H9 (cell line): ENCODE results near the gene FAM161A. TPM values are rescaled to one million over a fixed set of nuclear protein-coding genes. Genes with fewer than 3 reads are reported as not detected.

ENCODE experiments used
- DNase-seq: peaks from one replicate; pipeline ENCODE4 v3.0.0-alpha.2; 2017
- H2AFZ ChIP-seq: one replicate; pipeline ENCODE4 v1.6.1; 2013; ENCODE audit warnings: mild to moderate bottlenecking, low read length, control low read depth, moderate library complexity
- H2AK5ac ChIP-seq: 2 replicates; pipeline ENCODE4 v1.6.1; 2013; ENCODE audit warnings: low read length, control low read depth, mixed read lengths; ENCODE audit not compliant: insufficient read length
- H2BK120ac ChIP-seq: one replicate; pipeline ENCODE4 v1.6.1; 2013; ENCODE audit warnings: low read depth, mild to moderate bottlenecking, low read length, control low read depth, inconsistent platforms; ENCODE audit not compliant: poor library complexity, severe bottlenecking
- H2BK12ac ChIP-seq: 2 replicates; pipeline ENCODE4 v1.6.1; 2013; ENCODE audit warnings: low read length, control low read depth, mixed read lengths, low read depth; ENCODE audit not compliant: insufficient read length
- H2BK15ac ChIP-seq: 2 replicates; pipeline ENCODE4 v1.6.1; 2013; ENCODE audit warnings: low read depth, low read length, control low read depth
- H2BK20ac ChIP-seq: one replicate; pipeline ENCODE4 v1.6.1; 2013; ENCODE audit warnings: low read depth, mild to moderate bottlenecking, low read length, control low read depth, inconsistent platforms; ENCODE audit not compliant: poor library complexity, severe bottlenecking
- H2BK5ac ChIP-seq: 2 replicates; pipeline ENCODE4 v1.6.1; 2013; ENCODE audit warnings: low read length, control low read depth, mixed read lengths; ENCODE audit not compliant: insufficient read length
- H3K14ac ChIP-seq: 2 replicates; pipeline ENCODE4 v1.6.1; 2013; ENCODE audit warnings: low read length, control low read depth; ENCODE audit not compliant: insufficient read depth
- H3K18ac ChIP-seq: 2 replicates; pipeline ENCODE4 v1.6.1; 2013; ENCODE audit warnings: low read depth, mild to moderate bottlenecking, mixed read lengths, low read length, control low read depth; ENCODE audit not compliant: insufficient read length
- H3K23ac ChIP-seq: 2 replicates; pipeline ENCODE4 v1.6.1; 2013; ENCODE audit warnings: low read length, control low read depth, mixed read lengths, low read depth; ENCODE audit not compliant: insufficient read length
- H3K23me2 ChIP-seq: 2 replicates; pipeline ENCODE4 v1.6.1; 2013; ENCODE audit warnings: low read depth, mild to moderate bottlenecking, mixed read lengths, low read length, control low read depth; ENCODE audit not compliant: insufficient read length, poor library complexity, severe bottlenecking
- H3K27ac ChIP-seq: 2 replicates; pipeline ENCODE4 v1.5.1; 2013; ENCODE audit warnings: low read length, control low read depth, mixed read lengths, low read depth; ENCODE audit not compliant: insufficient read length
- H3K27me3 ChIP-seq: 2 replicates; pipeline ENCODE4 v1.6.1; 2013; ENCODE audit warnings: low read length, control low read depth, inconsistent platforms; ENCODE audit not compliant: insufficient read depth
- H3K4ac ChIP-seq: 2 replicates; pipeline ENCODE4 v1.6.1; 2013; ENCODE audit warnings: low read depth, mild to moderate bottlenecking, control low read depth, inconsistent platforms, low read length, moderate library complexity
- H3K4me1 ChIP-seq: 2 replicates; pipeline ENCODE4 v1.6.1; 2013; ENCODE audit warnings: low read length, control low read depth, inconsistent platforms; ENCODE audit not compliant: insufficient read depth
- H3K4me2 ChIP-seq: 2 replicates; pipeline ENCODE4 v1.6.1; 2013; ENCODE audit warnings: low read length, control low read depth, mixed read lengths; ENCODE audit not compliant: insufficient read length, insufficient read depth
- H3K56ac ChIP-seq: 2 replicates; pipeline ENCODE4 v1.6.1; 2013; ENCODE audit warnings: low read depth, mild to moderate bottlenecking, mixed read lengths, low read length, control low read depth; ENCODE audit not compliant: insufficient read length
- H3K79me1 ChIP-seq: 2 replicates; pipeline ENCODE4 v1.6.1; 2013; ENCODE audit warnings: low read depth, mild to moderate bottlenecking, moderate library complexity, low read length, control low read depth, inconsistent platforms; ENCODE audit not compliant: insufficient read depth, poor library complexity, severe bottlenecking
- H3K79me2 ChIP-seq: 2 replicates; pipeline ENCODE4 v1.6.1; 2013; ENCODE audit warnings: low read length, control low read depth, inconsistent platforms; ENCODE audit not compliant: insufficient read depth
- H3K9ac ChIP-seq: 2 replicates; pipeline ENCODE4 v1.6.1; 2013; ENCODE audit warnings: low read length, control low read depth, mixed read lengths; ENCODE audit not compliant: insufficient read length; ENCODE audit errors: extremely low read depth
- H3K9me3 ChIP-seq: one replicate; pipeline ENCODE4 v1.6.1; 2013; ENCODE audit warnings: low read depth, low read length, inconsistent platforms; ENCODE audit not compliant: control insufficient read depth
- H3T11ph ChIP-seq: one replicate; pipeline ENCODE4 v1.6.1; 2013; ENCODE audit warnings: mild to moderate bottlenecking, low read length, control low read depth, inconsistent platforms
- H4K20me1 ChIP-seq: one replicate; pipeline ENCODE4 v1.6.1; 2013; ENCODE audit not compliant: control insufficient read depth, insufficient read length, insufficient read depth
- H4K5ac ChIP-seq: 2 replicates; pipeline ENCODE4 v1.6.1; 2013; ENCODE audit warnings: low read depth, mild to moderate bottlenecking, mixed read lengths, low read length, control low read depth; ENCODE audit not compliant: insufficient read length
- H4K8ac ChIP-seq: replicated peaks from 2 replicates; pipeline ENCODE4 v1.6.1; 2013; ENCODE audit warnings: low read length, control low read depth, mixed read lengths, low read depth; ENCODE audit not compliant: insufficient read length
- H4K91ac ChIP-seq: 2 replicates; pipeline ENCODE4 v1.6.1; 2013; ENCODE audit warnings: low read depth, mild to moderate bottlenecking, moderate library complexity, mixed read lengths, low read length, control low read depth; ENCODE audit not compliant: insufficient read length
- H3K27ac Mint-ChIP-seq, 3 experiments: 2 replicates in 2 of 3; 3 replicates in 1 of 3; pipeline ENCODE4 v1.8.0; 2020 to 2021; ENCODE audit warnings: mixed read lengths in 3 of 3, mild to moderate bottlenecking in 1 of 3, moderate library complexity in 1 of 3
- H3K27me3 Mint-ChIP-seq: 2 replicates; pipeline ENCODE4 v1.8.0; 2021; ENCODE audit warnings: low read depth, mild to moderate bottlenecking, moderate library complexity, mixed read lengths
- H3K36me3 Mint-ChIP-seq, 3 experiments: 2 replicates in 2 of 3; 3 replicates in 1 of 3; pipeline ENCODE4 v1.8.0; 2020 to 2021; ENCODE audit warnings: low read depth in 3 of 3, mixed read lengths in 3 of 3; ENCODE audit not compliant: insufficient read depth in 1 of 3
- H3K4me1 Mint-ChIP-seq, 2 experiments: 2 replicates each; pipeline ENCODE4 v1.8.0; 2020; ENCODE audit warnings: mixed read lengths in 2 of 2
- H3K4me3 Mint-ChIP-seq, 2 experiments: 2 replicates in 1 of 2; 3 replicates in 1 of 2; pipeline ENCODE4 v1.8.0; 2020 to 2021; ENCODE audit warnings: mild to moderate bottlenecking in 2 of 2, mixed read lengths in 2 of 2, moderate library complexity in 1 of 2
- H3K9me3 Mint-ChIP-seq, 2 experiments: 2 replicates in 1 of 2; 3 replicates in 1 of 2; pipeline ENCODE4 v1.8.0; 2020; ENCODE audit warnings: mild to moderate bottlenecking in 2 of 2, mixed read lengths in 2 of 2, moderate library complexity in 1 of 2
- CTCF ChIP-seq: fragments of 200-600 bp; sonication (generic); conservative IDR thresholded peaks from 3 replicates; pipeline ENCODE4 v1.8.0; 2021; ENCODE audit warnings: antibody characterized with exemption, mild to moderate bottlenecking
- WGBS: extraction: QIAGEN DNeasy Blood & Tissue Kit; methylation state at CpG from one replicate; pipeline ENCODE4 v1.1.7; 2013; ENCODE audit warnings: missing lambda C conversion rate, low lambda C conversion rate, mixed read lengths; ENCODE audit not compliant: insufficient read length; ENCODE audit errors: extremely low coverage; 5-methylcytosine and 5-hydroxymethylcytosine counted together
- total RNA-seq: library from RNA; stranded (reverse); gene quantifications from 2 replicates; pipeline ENCODE4 v1.2.1, GENCODE V29; 2021

FAM161A gene
- total RNA-seq, 1 experiment from 2014 or later, result 15.8 TPM

DNA sequence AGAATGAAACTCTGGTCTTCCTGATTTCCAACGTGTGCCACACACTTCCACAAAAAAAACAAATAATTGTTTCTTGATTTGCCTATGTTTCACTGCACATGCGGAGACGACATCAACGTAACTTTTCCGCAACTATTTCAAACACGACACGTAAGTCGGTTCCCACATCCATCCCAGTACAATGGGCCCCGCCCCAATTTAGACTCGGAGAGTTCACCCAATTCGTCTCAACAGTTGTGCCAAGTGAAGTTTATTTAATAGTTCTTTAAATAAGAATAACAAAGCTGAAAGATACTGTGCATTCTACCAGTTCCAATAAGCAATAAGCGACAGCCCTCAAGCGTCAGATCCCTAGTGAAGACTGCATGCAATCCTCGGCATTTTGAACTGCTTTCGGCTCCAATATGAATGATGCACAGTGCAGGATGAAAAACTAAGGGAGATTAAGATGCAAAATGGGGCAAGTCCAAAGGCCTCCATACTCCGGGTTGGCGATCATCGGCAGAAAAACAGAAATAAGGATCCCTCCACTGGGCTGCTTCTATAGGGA lies 33.9 kb upstream of the FAM161A start:
- Histone ChIP-seq H3K4me2 (peak overlapping the region; percentile 95), H3K56ac (no peak overlapping the region), H2BK15ac (no peak overlapping the region), H3K79me2 (peaks cover 27% of the 10 kb centered on the region), H3K23ac (no peak overlapping the region), H3K27ac (peak overlapping the region; percentile 63), H4K91ac (peak overlapping the region; percentile 86), H2BK20ac (no peak overlapping the region), H3K79me1 (peaks cover 3% of the 10 kb centered on the region), H3K9me3 (no peaks in the 10 kb centered on the region), H3K27me3 (no peaks in the 10 kb centered on the region), H3K18ac (peak overlapping the region; percentile 93), H3K23me2 (peaks cover 6% of the 10 kb centered on the region), H3K4me1 (no peaks in the 10 kb centered on the region; the same call in 1 of the 2 replicates), H2BK5ac (no peak overlapping the region), H4K8ac (peak overlapping the region; percentile 63), H3K4ac (peak overlapping the region; percentile 94), H3K14ac (peak overlapping the region; percentile 95), H2BK120ac (peak overlapping the region; percentile 95), H3T11ph (peak overlapping the region; percentile 63), H3K9ac (peak overlapping the region; percentile 100), H2AFZ (no peak overlapping the region), H4K5ac (peak overlapping the region; percentile 95), H4K20me1 (no peaks in the 10 kb centered on the region), H2BK12ac (no peak overlapping the region), H2AK5ac (no peak overlapping the region)
- H3K27me3 Mint-ChIP-seq, result no peaks in the 10 kb centered on the region
- H3K9me3 Mint-ChIP-seq, result no peaks in the 10 kb centered on the region
- WGBS, result no CpG with 5 or more reads among the region's 18 CpGs
- peak overlapping the region; percentile 99 to 100 for H3K4me3 Mint-ChIP-seq
- peaks cover 13 to 19% of the 10 kb centered on the region in 2 experiments for H3K4me1 Mint-ChIP-seq
- DNase-seq, result no peak
- H3K36me3 Mint-ChIP-seq, result peaks cover 32 to 50% (median 48%) of the 10 kb centered on the region in 3 experiments
- TF ChIP-seq CTCF, result no peak
- peak overlapping the region; percentile 99 to 100 (median 100) for H3K27ac Mint-ChIP-seq
